ENCODE data around the gene CPNE4.

- TF ChIP-seq CTCF (IDR thresholded peaks at IDR 0.05) (no peak), POLR2AphosphoS5 (IDR thresholded peaks at IDR 0.05) (no peak), POLR2A (IDR thresholded peaks at IDR 0.05; ENCODE audit: low read depth) (no peak)
Measured at GRCh38 chr3:131658771-131659170, 376.0 kb downstream of the CPNE4 start.
